Measurements from ENCODE around the gene CYP20A1.
"Not testable (repeated sequence)": the region's sequence is repeated elsewhere in the genome, so short reads cannot be mapped to it uniquely, and the experiment has no call there.

The CYP20A1 gene

DNA sequence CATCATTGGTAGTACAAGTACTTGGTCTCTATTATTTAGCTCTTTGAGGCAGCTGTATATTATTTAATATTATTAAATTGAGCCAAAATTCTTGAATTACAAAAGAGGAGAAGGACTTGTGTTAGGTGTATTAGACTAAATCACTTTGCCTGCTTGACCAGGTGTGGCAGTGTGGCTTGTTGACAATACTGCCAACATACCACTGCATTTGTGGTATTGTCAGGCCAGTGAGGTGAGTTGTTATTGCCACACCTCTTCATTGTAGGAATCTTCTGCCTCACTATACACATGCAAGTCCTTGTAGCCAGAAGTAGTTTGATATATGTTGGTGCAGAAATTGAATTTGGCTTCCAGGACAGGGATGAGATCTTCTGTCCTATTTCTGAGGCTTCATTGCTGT is 40.5 kb downstream of the CYP20A1 start:
- H3K27me3 ChIP-seq (replicated peaks; ENCODE audit: control insufficient read depth, insufficient read depth, low read length): no peaks in the 10 kb centered on the region
- no peak for DNase-seq (ENCODE audit: extremely low read depth, insufficient read length)
- H3K36me3 ChIP-seq (ENCODE audit: control insufficient read depth, insufficient read depth, low read length): peaks cover 4% of the 10 kb centered on the region
- H3K4me3 ChIP-seq (replicated peaks; ENCODE audit: low read depth, low read length): no peak overlapping the region
- TF ChIP-seq CTCF (IDR thresholded peaks at IDR 0.05; ENCODE audit: insufficient read depth, low read length, poor library complexity, severe bottlenecking): no peak

DNA sequence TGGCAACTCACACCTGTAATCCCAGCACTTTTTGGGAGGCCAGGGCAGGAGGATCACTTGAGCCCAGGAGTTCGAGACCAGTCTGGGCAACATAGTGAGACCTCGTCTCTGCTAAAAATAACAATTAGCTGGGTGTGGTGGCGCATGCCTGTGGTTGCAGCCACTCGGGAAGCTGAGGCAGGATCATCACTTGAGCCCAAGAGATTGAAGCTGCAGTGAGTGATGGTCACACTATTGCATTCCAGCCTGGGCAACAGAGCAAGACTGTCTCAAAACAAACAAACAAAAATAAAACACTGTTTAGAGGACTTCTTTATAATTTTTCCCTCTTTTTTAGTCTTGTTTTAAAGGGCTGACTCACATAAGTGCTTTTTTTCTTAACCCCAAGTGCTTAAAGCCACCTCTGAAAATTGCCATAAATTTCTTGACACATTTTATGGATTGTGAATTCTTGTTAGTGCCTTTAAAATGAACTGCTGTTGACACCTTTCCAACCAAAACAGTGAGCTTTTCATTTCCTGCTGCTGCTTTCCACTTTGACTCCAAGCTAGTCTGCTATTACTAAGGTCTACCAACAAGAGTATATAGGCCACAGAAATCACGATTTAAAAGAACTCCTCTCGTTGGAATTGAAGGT is 41.7 kb downstream of the CYP20A1 start:
- Histone ChIP-seq H3K27me3 (replicated peaks; ENCODE audit: control insufficient read depth, insufficient read depth, low read length) (no peaks in the 10 kb centered on the region), H3K4me3 (replicated peaks; ENCODE audit: low read depth, low read length) (no peak overlapping the region), H3K36me3 (ENCODE audit: control insufficient read depth, insufficient read depth, low read length) (peaks cover 4% of the 10 kb centered on the region)
- DNase-seq (ENCODE audit: extremely low read depth, insufficient read length): no peak
- no peak for TF ChIP-seq CTCF (IDR thresholded peaks at IDR 0.05; ENCODE audit: insufficient read depth, low read length, poor library complexity, severe bottlenecking)

DNA sequence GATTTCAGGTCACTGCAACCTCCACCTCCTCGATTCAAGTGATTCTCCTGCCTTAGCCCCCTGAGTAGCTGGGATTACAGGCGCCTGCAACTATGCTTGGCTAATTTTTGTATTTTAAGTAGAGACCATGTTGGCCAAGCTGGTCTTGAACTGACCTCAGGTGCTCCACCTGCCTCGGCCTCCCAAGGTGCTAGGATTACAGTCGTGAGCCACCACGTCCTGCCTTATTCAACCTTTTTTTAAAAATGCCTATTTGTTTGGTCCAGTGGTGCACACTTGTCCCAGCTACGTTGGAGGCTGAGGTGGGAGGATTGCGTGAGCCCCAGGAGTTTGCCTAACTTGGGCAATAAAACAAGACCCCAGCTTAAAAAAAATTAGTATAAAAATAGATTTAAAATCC is 43.3 kb downstream of the CYP20A1 start:
- Histone ChIP-seq H3K27me3 (replicated peaks; ENCODE audit: control insufficient read depth, insufficient read depth, low read length) (no peaks in the 10 kb centered on the region), H3K4me3 (replicated peaks; ENCODE audit: low read depth, low read length) (no peak overlapping the region), H3K36me3 (ENCODE audit: control insufficient read depth, insufficient read depth, low read length) (peaks cover 7% of the 10 kb centered on the region)
- DNase-seq (ENCODE audit: extremely low read depth, insufficient read length): no peak
- no peak for TF ChIP-seq CTCF (IDR thresholded peaks at IDR 0.05; ENCODE audit: insufficient read depth, low read length, poor library complexity, severe bottlenecking)

- no peak for DNase-seq (ENCODE audit: extremely low read depth, insufficient read length)
- Histone ChIP-seq H3K36me3 (ENCODE audit: control insufficient read depth, insufficient read depth, low read length) (peaks cover 5% of the 10 kb centered on the region), H3K27me3 (replicated peaks; ENCODE audit: control insufficient read depth, insufficient read depth, low read length) (no peaks in the 10 kb centered on the region), H3K4me3 (replicated peaks; ENCODE audit: low read depth, low read length) (no peak overlapping the region)
- no peak for TF ChIP-seq CTCF (IDR thresholded peaks at IDR 0.05; ENCODE audit: insufficient read depth, low read length, poor library complexity, severe bottlenecking)
Measured at GRCh38 chr2:203286532-203286931, 47.7 kb downstream of the CYP20A1 start.

DNA sequence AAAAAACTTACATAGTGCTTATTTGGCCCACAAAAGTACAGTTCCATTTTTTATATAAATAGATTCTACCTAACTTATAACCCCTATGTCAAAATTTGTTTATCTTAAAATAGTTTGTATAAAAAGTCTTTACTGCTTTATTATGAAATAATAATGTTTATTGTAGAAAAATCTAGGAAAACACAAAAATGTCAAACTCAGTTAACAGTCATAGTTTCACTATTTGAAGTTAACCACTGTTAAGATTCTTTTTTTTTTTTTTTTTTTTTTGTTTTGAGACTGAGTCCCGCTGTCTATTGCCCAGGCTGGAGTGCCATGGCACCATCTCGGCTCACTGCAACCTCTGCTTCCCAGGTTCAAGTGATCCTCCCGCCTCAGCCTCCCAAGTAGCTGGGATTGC is 62.8 kb downstream of the CYP20A1 start:
- DNase-seq (ENCODE audit: extremely low read depth, insufficient read length): no peak
- H3K27me3 ChIP-seq (replicated peaks; ENCODE audit: control insufficient read depth, insufficient read depth, low read length): no peaks in the 10 kb centered on the region
- H3K4me3 ChIP-seq (replicated peaks; ENCODE audit: low read depth, low read length): no peak overlapping the region
- H3K36me3 ChIP-seq (ENCODE audit: control insufficient read depth, insufficient read depth, low read length): no peaks in the 10 kb centered on the region; the same call in 1 of the 2 replicates
- TF ChIP-seq CTCF (IDR thresholded peaks at IDR 0.05; ENCODE audit: insufficient read depth, low read length, poor library complexity, severe bottlenecking): no peak

DNA sequence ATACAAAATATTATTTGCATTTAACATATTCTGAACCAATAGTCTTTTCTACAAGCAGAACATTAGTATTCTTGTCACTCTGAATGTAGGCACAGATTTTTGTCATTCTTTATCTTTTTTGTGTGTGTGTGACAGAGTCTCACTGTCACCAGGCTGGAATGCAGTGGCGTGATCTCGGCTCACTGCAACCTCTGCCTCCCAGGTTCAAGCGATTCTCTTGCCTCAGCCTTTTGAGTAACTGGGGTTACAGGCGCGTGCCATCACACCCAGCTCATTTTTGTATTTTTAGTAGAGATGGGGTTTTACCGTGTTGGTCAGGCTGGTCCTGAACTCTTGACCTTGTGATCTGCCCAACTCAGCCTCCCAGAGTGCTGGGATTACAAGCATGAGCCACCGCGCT is 63.8 kb downstream of the CYP20A1 start:
- H3K36me3 ChIP-seq (ENCODE audit: control insufficient read depth, insufficient read depth, low read length); H3K4me3 ChIP-seq (replicated peaks; ENCODE audit: low read depth, low read length); H3K27me3 ChIP-seq (replicated peaks; ENCODE audit: control insufficient read depth, insufficient read depth, low read length); DNase-seq (ENCODE audit: extremely low read depth, insufficient read length): not testable (repeated sequence)

All from GM06990 (cell line).